Peyer's patch (tissue), 4 donors: ENCODE data around the gene AFMID.

Experiments used
- CTCF ChIP-seq, 6 experiments: fragments of 450-650 bp in 4 of 6; fragments of 200-600 bp in 2 of 6; sonication (generic) in 1 of 6; IDR thresholded peaks; one replicate each; pipeline ENCODE4 v1.5.1; 2017 to 2019; ENCODE audit warnings: antibody characterized with exemption in 6 of 6, mild to moderate bottlenecking in 3 of 6, moderate library complexity in 1 of 6
- POLR2A ChIP-seq, 2 donors: fragments of 450-650 bp; IDR thresholded peaks; one replicate each; pipeline ENCODE4 v1.5.1; 2017; ENCODE audit warnings: antibody characterized with exemption in 2 of 2, mild to moderate bottlenecking in 2 of 2, moderate library complexity in 2 of 2

- TF ChIP-seq CTCF (IDR thresholded peaks at IDR 0.05): no peak
- no peak for TF ChIP-seq POLR2A (IDR thresholded peaks at IDR 0.05)
Measured at GRCh38 chr17:78141437-78142118, 45.6 kb upstream of the AFMID start.
